Measurements from ENCODE around the gene COL7A1. TPM values are rescaled to one million over a fixed set of nuclear protein-coding genes. Genes with fewer than 3 reads are reported as not detected.

The COL7A1 gene
- total and polyA plus RNA-seq, 8 donors = 0.41 to 12.6 (median 1.2) TPM

GRCh38 chr3:48599509-48600285 lies 4.6 kb upstream of the COL7A1 start:
- DNase-seq (peak in 1 of 6 donors; percentile 21), ATAC-seq (no peak), FAIRE-seq (no peak)
- no peak overlapping the region for H3K4me3 ChIP-seq
- no peaks in the 10 kb centered on the region for H3K9me3 ChIP-seq
- no peaks in the 10 kb centered on the region for H3K4me1 ChIP-seq
- TF ChIP-seq CTCF (IDR thresholded peaks at IDR 0.05) = no peak
- H3K27me3 ChIP-seq = no peaks in the 10 kb centered on the region
- intact Hi-C loops (cut with DNase I) = no loop called here
- WGBS, 2 donors = 96 to 99% methylated on average over 12 of the region's 12 CpGs
- peaks cover 3 to 54% (median 42%) of the 10 kb centered on the region in 3 donors for H3K36me3 ChIP-seq
- no peak overlapping the region for H3K27ac ChIP-seq

- intact Hi-C loops (cut with DNase I) = no loop called here
- H3K4me3 ChIP-seq = no peak overlapping the region
- FAIRE-seq = no peak
Observed at GRCh38 chr3:48599077-48599501, 4.0 kb upstream of the COL7A1 start.

GRCh38 chr3:48598323-48599076 lies 3.4 kb upstream of the COL7A1 start:
- TF ChIP-seq CTCF (IDR thresholded peaks at IDR 0.05) = no peak
- DNase-seq (peak in 1 of 6 donors; percentile 45), ATAC-seq (no peak), FAIRE-seq (no peak)
- H3K4me1 ChIP-seq = no peaks in the 10 kb centered on the region
- no peaks in the 10 kb centered on the region for H3K9me3 ChIP-seq
- intact Hi-C loops (cut with DNase I) = no loop called here
- H3K36me3 ChIP-seq = peaks cover 3 to 44% (median 31%) of the 10 kb centered on the region in 3 donors
- H3K4me3 ChIP-seq = no peak overlapping the region
- no peak overlapping the region for H3K27ac ChIP-seq
- no peaks in the 10 kb centered on the region for H3K27me3 ChIP-seq
- 76 to 80% methylated on average over 5 of the region's 5 CpGs for WGBS, 2 donors

More at GRCh38 chr3:48599077-48599501, 4.0 kb upstream of the COL7A1 start:
- ATAC-seq = peak in 1 of 4 donors; percentile 7
- TF ChIP-seq CTCF (IDR thresholded peaks at IDR 0.05) = no peak
- Histone ChIP-seq H3K27ac (no peak overlapping the region), H3K27me3 (no peaks in the 10 kb centered on the region), H3K36me3 (peaks cover 3 to 48% (median 37%) of the 10 kb centered on the region in 3 donors), H3K4me1 (no peaks in the 10 kb centered on the region), H3K9me3 (no peaks in the 10 kb centered on the region)
- no peak for DNase-seq
- WGBS, 2 donors = 77 to 81% methylated on average over 11 of the region's 11 CpGs

GRCh38 chr3:48597408-48597800 lies 2.3 kb upstream of the COL7A1 start:
- 68 to 71% methylated on average over 6 of the region's 6 CpGs for WGBS, 2 donors
- H3K27me3 ChIP-seq = no peaks in the 10 kb centered on the region
- H3K4me3 ChIP-seq = no peak overlapping the region
- H3K4me1 ChIP-seq = no peaks in the 10 kb centered on the region
- ATAC-seq (no peak), DNase-seq (peak in 1 of 6 donors; percentile 29), FAIRE-seq (no peak)
- H3K36me3 ChIP-seq = peaks cover 3 to 33% (median 23%) of the 10 kb centered on the region in 3 donors
- no peak for TF ChIP-seq CTCF (IDR thresholded peaks at IDR 0.05)
- intact Hi-C loops (cut with DNase I) = no loop called here
- H3K9me3 ChIP-seq = no peaks in the 10 kb centered on the region
- no peak overlapping the region for H3K27ac ChIP-seq

All from pancreas (tissue), 10 donors.